ENCODE measurements around the gene BTBD1.
"Not testable (repeated sequence)": the region's sequence is repeated elsewhere in the genome, so short reads cannot be mapped to it uniquely, and the experiment has no call there.

BTBD1 gene

DNA sequence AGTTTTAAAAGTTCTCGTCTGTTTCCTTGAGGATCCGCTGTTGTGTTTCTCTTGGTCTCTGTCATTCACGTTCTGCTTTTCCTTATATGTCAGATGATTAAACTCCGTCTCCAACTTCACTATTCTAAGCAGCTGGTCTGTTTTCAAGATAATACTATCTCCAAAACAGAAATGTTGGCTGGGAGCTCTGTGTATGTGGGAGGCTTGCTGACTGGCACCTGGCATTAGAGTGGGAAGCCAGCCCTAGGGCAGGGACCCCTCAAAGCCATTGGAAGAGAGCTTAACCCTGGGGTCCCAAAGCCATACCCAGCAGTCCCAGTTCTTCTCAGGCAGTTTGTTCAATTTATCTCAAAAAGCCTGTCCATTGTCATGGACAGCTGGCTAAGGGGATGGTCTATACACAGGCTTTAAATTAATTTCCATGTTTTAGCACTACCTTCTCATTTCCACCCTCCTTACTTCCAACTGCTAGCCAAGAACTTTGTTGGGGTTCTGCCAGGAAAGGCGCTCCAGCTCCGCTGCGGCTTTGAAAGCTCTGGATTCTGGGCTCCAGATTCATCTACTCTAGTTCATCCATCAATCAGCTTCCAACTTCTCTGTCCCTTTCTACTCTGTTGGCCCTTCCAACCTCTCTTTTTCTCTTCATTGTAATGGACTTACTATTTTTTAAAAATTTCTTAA lies 9.2 kb downstream of the BTBD1 start:
- DNase-seq (ENCODE audit: low read depth in 3 of 3): no peak

DNA sequence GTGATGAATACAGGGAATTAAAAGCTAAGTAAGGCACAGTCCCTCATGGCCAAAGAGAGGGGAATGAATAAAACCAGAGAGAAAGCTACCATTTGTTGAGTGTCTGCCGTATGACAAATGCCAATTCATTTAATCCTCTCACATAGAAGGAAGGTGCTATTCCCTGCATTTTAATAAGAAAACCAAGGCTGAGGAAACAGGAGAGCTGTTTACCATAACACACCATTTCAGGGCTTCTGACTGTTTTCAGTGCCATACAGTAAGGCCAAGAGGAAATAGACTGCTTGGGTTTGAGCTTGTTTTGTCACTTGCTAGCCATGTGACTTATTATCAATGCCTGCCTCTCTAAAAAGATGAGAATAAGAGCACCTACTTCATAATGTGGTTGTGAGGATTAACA lies 10.1 kb downstream of the BTBD1 start:
- DNase-seq (ENCODE audit: low read depth in 3 of 3): no peak

DNA sequence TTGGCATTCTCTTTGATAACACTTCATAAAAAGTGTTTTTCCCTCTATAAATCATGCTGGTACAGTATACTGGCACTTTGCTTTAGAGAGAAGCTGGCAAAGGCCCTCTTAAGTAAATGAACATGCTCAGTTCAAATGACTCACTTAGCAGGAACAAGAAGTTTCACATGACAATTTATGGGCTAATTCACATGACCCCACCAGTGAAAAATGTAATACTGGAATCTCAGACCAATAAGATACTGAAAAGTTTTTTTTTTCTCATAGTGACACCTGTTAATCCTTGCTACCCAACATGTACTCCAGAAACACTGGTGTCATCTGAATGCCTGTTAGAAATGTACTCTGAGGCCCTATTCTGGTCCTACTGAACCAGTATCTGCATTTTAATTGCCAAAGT lies 13.9 kb downstream of the BTBD1 start:
- DNase-seq (ENCODE audit: low read depth in 3 of 3): no peak

DNA sequence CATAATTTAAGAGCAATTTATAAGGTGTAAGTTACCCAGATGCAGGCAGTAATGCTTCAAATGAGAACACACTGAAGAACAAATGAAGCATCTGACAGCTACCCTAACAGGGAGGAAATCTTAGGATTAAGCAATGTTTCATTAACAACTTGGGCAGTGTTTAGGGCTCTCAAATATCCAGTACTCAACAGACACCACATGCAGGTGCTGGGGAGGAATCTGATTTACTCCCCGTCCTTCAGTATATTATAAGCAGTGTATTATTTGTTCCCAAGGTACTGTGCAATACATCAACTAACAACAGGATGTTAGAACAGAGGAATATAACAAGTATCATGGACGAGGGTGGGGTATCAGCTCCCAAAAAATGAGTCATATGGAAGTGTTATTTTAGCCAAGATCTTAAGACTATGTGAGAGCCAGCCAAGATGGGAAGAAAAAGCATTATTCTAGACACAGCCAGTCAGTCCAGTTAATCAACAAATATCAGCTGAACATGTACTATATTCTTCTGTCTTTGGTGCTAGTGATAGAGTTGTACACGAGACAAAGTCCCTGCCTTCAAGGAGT lies 20.4 kb downstream of the BTBD1 start:
- no peak for DNase-seq (ENCODE audit: low read depth in 3 of 3)

DNA sequence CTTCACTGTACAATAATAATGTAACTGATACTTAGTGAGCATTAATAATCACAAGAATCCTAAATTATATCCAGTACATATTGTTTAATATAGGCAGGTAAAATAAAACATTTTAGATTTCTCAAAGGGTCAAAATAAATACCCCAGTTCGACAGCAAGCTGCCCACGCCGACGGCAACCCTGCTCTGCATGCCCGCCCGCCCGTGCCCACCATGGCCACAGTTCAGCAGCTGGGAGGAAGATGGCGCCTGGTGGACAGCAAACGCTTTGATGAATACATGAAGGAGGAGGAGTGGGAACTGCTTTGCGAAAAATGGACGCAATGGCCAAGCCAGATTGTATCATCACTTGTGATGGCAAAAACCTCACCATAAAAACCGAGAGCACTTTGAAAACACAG lies 22.9 kb downstream of the BTBD1 start:
- no peak for DNase-seq (ENCODE audit: low read depth in 3 of 3)

DNA sequence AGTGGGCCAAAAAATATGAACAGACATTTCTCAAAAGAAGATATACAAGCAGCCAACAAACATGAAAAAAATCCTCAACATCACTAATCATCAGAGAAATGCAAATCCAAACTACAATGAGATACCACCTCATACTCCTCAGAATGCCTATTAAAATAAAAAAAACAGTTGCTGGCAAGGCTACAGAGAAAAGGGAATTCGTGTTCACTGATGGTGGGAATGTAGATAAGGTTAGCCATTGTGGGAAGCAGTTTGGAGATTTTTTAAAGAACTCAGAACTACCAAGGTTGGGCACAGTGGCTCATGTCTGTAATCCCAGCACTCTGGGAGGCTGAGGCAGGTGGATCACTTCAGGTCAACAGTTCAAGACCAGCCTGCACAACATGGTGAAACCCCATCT lies 27.8 kb downstream of the BTBD1 start:
- DNase-seq (ENCODE audit: low read depth in 3 of 3): no peak

DNA sequence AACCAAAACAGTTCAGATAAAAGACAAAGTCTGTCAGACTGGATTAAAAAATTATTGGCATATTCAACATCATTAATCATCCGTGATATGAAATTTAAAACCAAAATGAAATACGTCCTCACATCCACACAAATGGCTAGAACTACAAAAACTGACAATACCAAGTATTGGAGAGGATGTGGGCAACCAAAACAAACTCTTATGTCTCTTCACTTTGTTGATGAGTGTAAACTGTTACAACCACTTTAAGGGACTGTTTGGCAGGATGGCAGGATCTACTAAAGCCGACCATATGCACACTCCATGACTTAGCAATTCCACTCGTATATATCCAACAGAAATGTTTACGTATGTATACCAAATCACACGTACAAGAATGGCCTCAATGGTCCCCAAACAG lies 30.8 kb downstream of the BTBD1 start:
- DNase-seq (ENCODE audit: low read depth in 3 of 3): no peak

DNA sequence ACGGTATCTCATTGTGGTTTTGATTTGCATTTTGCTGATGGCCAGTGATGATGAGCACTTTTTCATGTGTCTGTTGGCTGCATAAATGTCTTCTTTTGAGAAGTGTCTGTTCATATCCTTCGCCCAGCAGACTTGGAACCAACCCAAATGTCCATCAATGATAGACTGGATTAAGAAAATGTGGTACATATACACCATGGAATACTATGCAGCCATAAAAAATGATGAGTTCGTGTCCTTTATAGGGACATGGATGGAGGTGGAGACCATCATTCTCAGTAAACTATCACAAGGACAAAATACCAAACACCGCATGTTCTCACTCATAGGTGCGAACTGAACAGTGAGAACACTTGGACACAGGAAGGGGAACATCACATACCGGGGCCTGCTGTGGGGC lies 35.8 kb downstream of the BTBD1 start:
- not testable (repeated sequence) for DNase-seq (ENCODE audit: low read depth in 3 of 3)

DNA sequence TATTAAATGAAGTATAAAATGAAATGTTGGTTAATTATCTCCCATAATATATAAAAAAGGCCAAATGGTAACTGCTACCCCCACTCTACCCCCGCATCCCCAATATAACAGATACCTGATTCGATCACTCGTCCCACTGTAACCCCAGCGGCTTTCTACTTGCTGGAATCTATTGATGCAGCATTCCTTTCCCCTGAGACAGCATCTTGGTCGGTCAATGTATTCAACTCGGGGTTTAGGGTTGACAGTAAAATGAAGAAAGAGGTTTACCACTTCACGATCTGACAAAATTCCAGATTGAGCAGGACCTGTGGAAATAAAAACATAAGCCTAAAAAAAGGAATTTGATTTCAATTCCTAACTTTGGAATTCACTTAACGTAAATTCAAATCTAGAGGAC lies 37.0 kb downstream of the BTBD1 start:
- DNase-seq (ENCODE audit: low read depth in 3 of 3): no peak

DNA sequence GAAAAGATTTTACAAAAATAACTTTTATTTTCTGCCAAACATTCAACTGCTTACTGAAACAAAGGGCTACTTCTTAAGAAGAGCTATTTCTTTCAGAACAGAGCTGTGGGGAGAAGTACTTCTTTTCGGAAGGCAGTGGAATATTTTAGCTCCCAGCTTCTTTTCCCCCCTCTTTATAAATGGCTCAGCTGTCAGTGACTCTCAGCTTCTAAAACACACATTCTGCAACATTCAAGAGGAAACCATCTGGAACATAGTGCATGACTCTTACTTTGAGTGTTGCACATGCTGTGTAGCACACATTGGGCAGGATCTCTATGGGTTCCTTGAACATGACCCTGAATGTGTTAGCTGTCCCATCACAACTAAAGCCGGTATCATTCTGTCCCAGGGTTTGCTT lies 48.6 kb downstream of the BTBD1 start:
- no peak for DNase-seq (ENCODE audit: low read depth in 3 of 3)

DNA sequence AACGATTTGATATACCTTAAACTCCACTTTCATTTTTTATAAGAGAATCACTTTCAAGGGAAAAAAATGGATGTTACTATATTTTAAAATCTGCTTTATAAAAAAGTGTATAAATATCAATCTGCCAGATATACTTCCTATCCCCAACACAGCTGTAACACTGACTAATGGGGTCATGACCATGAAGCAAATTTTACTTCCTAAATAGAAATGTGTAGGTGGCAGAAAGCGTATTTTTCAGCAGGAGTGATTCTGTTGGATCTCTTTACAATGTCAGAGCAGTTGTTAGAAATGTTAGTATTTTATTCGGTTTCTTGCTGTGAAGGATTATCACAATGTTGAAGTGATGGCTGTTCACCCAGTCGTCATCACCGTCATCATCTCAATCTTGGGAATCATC lies 50.1 kb downstream of the BTBD1 start:
- no peak for DNase-seq (ENCODE audit: low read depth in 3 of 3)

DNA sequence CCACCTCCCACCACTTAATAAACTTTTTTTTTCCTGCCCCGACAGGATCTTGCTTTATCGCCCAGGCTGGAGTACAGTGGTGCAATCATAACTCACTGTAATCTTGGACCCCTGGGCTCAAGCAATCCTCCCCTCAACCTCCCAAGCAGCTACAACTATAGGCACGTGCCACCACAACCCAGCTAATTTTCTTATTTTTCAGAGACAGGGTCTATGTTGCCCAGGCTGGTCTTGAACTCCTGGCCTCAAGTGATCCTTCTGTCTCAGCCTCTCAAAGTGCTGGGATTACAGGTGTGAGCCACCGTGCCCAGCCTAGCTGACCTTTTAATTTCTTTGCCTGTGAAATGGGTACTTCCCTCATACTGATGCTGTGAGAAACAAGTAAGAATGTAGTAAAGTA lies 51.7 kb downstream of the BTBD1 start:
- no peak for DNase-seq (ENCODE audit: low read depth in 3 of 3)

DNA sequence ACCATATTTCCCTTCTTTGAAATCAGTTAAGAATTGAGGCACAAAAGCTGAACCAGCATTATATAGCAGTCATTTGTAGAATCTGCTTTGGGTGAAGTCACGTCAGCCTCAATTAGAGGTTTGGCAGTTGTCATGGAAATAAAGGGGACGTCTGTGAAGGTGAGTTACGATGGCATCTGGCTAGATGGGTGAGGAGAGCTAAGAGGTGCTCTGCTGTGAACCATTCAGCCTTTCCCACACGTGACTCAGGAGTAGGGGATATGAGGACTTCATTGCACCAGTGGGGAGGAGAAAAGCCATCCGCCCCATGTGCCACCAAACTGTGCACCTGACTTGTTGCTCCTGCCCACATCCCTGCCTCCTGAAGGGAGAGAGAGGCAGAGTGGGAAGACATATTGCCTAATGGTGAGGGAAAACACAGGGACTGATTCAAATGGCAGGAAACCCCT lies 52.8 kb downstream of the BTBD1 start:
- DNase-seq (ENCODE audit: low read depth in 3 of 3): no peak

DNA sequence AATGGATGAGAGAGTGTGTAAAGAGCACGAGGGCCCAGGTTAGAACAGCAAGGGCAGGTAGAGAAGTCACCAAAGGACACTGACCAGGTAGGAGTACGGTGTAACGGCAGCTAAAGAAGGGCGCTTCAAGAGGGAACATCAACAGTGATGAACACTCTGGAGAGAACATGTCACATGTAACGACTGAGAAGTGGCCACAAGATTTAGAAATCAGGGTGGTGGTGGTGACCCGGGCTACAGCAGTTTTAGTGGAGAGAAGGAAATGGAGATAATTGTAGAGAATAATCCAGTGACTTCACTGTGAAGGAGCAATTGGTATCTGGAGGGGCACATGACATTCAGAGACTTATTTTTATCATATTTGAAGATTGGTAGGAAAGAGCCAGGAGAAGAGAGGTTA lies 54.4 kb downstream of the BTBD1 start:
- no peak for DNase-seq (ENCODE audit: low read depth in 3 of 3)

DNA sequence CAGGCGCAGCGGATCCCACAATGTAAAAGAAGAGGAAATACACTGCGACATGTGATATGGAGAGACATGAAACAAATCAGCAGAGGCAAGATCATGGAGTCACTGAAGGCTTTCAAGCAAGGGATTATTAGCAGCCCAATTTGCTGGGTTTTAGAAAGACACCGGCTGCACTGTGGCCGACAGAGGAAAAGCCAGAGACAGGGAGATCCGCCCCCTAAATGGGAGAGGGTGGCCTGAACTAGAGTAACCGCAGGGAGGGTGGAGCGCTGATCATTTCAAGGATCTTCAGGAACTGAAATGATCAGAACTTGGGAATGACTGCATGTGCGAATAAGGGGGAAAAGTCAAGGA lies 55.0 kb downstream of the BTBD1 start:
- DNase-seq (ENCODE audit: low read depth in 3 of 3): no peak

DNA sequence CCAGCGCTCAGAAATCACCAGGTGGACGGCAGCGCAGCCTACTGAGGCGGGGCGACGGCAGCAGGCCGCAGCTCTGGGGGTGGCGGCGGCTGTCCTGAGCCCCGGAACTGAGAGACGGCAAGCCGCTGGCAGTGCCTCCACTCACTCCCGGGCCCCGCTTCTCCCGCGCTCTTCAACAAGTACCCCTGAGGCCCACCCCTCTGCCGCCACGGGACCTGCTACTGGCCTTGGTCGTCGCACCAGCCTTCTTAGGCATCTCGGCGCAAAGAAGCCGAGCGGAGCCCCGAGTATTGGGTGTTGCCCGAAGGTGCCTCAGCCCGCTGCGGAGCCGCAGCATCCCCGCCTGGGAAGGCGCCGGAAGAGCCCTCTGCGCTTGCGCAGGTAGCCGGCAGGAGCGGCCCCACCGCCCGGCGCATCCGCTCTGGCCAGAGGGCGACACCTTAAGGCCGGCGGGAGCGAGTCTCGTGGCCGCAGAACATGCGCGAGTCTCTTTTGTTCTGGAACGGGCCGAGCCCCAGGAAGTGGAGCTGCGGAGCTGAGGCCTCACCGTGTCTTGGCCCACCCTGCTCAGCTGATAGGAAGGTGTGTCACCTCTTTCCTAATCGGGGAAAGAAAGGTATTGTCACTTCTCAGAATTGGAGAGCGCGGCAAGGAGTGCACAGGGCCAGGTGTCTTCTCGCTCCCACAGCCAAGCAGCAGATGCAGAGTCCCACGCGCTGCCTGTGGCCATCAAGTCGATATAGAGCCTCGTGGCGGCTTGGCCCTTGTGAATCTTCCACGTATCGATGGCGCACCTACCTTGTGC lies 55.6 kb downstream of the BTBD1 start, which contains the start of gene C15orf40:
TSS of gene C15orf40 (minus strand) at position 369 of the 805 bp plus-strand sequence. CDS start at position 337, 32 bp downstream.
- peak; percentile 73 to 84 (median 74) for DNase-seq (ENCODE audit: low read depth in 3 of 3)

DNA sequence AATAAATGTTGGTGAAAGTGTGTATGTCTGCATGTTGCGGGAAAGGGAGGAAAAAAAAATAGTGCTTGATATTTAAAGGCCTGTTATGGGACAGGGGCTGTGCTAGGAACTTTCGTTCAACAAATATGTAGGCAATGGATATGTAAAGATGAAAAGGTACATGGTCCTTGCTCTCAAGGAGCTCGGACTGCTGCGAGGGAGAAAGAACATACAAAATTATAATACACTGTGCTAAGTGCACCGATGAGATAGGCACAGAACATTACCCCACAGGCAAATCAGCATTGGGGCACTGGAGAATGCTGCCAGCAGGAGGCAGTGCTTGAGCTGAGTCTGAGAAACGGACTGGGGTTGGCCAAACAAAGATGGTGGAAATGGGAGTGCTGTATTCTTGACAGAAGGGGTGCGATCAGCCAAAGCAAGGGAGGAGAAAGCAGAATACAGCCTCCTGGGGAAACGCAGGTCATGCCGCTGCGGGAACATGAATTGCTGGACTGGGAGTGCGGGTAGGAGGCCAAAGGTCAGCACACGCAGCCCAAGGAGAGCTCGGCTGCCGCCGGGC lies 56.3 kb downstream of the BTBD1 start:
- DNase-seq (ENCODE audit: low read depth in 3 of 3): peak; percentile 54 to 82 (median 66)

DNA sequence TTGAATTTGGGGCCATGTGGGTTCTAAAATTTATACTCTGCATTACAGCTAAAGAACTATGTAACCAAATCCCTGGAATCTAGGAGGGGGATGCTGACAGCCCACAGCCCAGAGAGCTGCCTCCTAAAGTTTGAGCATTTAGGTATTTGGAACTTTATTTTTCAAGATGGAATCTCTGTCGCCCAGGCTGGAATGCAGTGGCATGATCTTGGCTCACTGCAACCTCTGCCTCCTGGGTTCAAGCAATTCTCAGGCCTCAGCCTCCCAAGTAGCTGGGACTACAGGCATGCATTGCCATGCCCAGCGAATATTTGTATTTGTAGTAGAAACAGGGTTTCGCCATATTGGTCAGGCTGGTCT lies 66.4 kb downstream of the BTBD1 start:
- DNase-seq (ENCODE audit: low read depth in 3 of 3): not testable (repeated sequence)

DNA sequence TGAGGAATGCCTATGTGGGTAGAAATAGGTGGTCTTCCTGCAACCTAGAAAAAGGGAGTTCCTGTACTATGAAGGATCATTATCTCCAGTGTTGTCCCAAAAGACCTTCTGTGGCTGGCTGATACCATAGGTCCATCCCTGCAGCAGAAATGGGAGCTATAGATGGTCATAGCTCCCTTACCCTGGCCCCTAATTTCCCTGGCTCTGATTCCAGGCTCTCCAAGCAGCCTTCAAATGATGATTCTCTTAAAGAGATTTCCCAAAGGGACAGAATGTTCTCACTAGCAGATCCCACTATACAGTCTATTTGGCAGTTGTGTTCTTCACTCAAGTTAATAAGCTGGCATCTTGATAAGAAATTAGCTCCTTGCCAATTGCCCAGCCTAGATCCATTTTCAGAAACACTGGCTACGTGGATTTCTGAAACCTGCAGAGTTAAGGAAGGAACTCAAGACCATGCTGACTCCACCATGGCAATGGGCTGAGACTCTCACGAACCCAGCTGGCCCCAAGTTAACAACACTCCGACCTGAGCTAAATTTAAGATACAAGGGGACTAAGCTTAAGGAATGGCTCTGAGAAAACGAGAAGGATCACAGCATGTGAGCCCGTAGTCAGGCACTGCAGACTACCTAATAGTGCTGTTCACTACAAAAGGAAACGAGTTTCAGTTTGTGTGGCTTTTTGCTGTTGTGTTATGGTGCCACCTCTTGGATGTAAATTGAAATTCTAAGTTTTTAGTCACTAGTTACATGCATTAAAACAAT lies 67.0 kb downstream of the BTBD1 start:
- DNase-seq (ENCODE audit: low read depth in 3 of 3): no peak

DNA sequence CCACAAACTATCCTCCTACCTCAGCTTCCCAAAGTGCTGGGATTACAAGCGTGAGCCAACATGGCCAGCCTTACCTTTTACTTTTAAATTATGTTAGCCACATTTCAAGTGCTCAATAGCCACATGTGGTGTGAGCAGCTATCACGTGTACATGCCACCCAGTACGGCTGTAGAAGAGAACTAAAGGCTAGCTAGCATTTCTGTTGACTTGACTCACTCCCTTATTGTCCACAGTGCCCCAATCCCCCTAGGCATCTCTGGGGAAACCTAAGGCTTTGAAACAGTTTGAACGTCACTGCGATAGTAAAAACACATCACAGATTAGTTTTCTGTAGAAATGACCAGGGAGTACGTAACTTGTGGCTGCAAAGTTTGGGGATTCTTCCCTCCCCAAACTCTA lies 67.6 kb downstream of the BTBD1 start:
- DNase-seq (ENCODE audit: low read depth in 3 of 3): no peak

DNA sequence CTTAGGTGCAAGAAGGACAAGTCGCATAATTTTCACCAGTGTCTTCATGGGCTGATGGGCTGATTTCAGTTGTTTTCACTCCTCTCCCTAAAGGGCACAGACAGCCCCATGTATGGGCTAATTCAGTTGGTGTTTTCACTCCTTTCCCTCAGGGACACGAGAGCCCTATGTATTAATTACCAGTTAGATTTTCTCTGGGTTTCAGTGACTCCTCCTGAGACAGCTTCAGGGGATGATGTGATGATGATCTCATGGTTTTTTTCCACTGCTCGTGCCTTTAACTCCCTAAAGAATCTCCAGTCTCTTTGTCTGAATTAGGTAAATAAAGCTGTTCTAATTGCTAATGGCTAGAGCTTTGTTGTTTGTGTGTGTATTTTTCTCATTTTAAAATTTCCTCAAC lies 71.1 kb downstream of the BTBD1 start:
- DNase-seq (ENCODE audit: low read depth in 3 of 3): no peak

DNA sequence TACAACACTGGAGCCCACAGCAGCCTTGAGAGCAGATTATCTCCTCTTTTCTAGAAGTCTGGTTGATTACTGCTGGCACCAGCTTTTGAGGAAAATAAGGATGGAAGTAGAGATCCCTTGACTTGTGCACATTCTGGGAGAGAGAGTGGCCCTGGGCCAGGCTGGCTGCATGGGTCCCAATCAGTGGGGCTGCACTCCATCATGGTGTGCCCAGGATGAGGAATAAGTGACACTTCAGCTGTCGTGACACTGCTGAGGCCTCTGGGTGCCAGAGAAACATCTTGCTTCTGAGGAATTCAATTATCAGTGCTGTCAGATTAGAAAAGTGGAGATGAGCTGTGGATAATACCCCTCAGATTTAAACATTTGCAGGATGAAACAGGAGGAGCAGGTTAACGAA lies 72.0 kb downstream of the BTBD1 start:
- no peak for DNase-seq (ENCODE audit: low read depth in 3 of 3)

Data from stimulated activated CD4-positive, alpha-beta T cell treated with anti-CD3 and anti-CD28 coated beads, TNF-alpha, amount 100 ng/mL, for 24 hours (primary cell).